ENCODE results near the gene DLGAP4.

DNA sequence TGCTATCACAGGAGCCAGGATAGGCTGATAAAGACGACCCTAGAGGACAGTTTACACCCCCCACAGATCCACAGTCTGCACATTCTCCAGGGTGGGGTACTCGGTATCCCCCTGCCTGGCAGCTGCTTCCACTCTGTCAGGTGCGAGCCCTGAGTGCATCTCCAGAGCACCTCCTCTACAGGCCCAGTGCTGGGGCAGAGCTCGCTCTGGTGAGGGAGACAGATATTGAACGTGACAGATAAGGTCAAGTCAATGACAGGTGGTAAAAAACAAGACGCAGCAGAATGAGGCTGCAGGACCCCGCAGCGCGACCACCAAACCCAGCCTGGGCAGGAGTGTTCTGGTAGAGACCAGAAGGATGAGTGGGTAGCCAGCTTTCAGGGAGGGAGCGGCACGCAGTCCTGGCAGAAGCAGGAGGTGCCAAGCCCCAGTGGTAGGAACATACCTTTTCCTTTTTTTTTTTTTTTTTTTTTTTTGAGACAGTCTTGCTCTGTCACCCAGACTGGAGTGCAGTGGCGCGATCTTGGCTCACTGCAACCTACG, 222.8 kb downstream of the DLGAP4 start:
- TF ChIP-seq, protein P1, sequence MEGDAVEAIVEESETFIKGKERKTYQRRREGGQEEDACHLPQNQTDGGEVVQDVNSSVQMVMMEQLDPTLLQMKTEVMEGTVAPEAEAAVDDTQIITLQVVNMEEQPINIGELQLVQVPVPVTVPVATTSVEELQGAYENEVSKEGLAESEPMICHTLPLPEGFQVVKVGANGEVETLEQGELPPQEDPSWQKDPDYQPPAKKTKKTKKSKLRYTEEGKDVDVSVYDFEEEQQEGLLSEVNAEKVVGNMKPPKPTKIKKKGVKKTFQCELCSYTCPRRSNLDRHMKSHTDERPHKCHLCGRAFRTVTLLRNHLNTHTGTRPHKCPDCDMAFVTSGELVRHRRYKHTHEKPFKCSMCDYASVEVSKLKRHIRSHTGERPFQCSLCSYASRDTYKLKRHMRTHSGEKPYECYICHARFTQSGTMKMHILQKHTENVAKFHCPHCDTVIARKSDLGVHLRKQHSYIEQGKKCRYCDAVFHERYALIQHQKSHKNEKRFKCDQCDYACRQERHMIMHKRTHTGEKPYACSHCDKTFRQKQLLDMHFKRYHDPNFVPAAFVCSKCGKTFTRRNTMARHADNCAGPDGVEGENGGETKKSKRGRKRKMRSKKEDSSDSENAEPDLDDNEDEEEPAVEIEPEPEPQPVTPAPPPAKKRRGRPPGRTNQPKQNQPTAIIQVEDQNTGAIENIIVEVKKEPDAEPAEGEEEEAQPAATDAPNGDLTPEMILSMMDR (IDR thresholded peaks at IDR 0.05), result no peak
- TF ChIP-seq ZFX (IDR thresholded peaks at IDR 0.05; ENCODE audit: borderline replicate concordance), result no peak
